ENCODE measurements around the gene MARS1.

The MARS1 gene

DNA sequence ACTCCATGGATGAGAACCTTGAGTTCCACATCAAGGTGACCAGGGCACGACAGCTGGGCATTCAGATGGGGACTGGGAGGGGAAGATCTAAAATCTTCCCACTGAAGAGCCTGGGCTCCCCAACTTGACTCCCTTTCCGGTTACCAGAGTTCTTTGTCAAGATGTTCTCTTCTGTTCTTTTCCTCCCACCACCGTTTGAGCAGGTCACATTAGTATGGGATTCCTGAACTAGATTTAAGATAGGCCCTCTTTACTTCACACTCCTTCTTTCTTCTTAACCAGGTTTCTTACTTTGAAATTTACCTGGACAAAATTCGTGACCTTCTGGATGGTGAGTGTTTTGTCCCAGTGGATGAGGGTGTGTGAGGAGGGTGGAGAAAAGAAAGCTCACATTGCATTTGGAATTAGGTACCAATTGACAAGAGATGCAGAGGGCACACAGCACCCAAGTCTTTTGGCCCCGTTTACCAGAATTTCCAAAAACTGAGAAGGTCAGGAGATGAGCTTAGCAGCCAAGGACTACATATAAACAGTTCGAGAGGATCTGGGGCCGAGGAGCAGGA, 76.4 kb downstream of the MARS1 start:
- no peaks in the 10 kb centered on the region for H4K20me1 ChIP-seq (ENCODE audit: insufficient read depth, low read length)
- H3K27me3 ChIP-seq (replicated peaks; ENCODE audit: insufficient read depth, low read length) = 0 out of 2 replicates have a peak, but pooled peaks cover 3% of the 10 kb centered on the region
- no peak for DNase-seq
- no peak overlapping the region for H3K9ac ChIP-seq (ENCODE audit: low read length)
- no peaks in the 10 kb centered on the region for H3K36me3 ChIP-seq (replicated peaks; ENCODE audit: insufficient read depth, low read length)
- H3K4me2 ChIP-seq (ENCODE audit: low read depth, low read length) = no peak overlapping the region
- H3K9me3 ChIP-seq (replicated peaks; ENCODE audit: insufficient read depth, low read length) = no peaks in the 10 kb centered on the region
- no peak overlapping the region for H3K27ac ChIP-seq (ENCODE audit: low read length)
- H3K4me3 ChIP-seq (ENCODE audit: low read length) = no peak overlapping the region
- H3K79me2 ChIP-seq (ENCODE audit: low read length) = no peaks in the 10 kb centered on the region
- H3F3A ChIP-seq (ENCODE audit: insufficient read depth, low read length) = no peaks in the 10 kb centered on the region
- H3K4me1 ChIP-seq (ENCODE audit: low read length) = no peaks in the 10 kb centered on the region
- TF ChIP-seq, protein P1, sequence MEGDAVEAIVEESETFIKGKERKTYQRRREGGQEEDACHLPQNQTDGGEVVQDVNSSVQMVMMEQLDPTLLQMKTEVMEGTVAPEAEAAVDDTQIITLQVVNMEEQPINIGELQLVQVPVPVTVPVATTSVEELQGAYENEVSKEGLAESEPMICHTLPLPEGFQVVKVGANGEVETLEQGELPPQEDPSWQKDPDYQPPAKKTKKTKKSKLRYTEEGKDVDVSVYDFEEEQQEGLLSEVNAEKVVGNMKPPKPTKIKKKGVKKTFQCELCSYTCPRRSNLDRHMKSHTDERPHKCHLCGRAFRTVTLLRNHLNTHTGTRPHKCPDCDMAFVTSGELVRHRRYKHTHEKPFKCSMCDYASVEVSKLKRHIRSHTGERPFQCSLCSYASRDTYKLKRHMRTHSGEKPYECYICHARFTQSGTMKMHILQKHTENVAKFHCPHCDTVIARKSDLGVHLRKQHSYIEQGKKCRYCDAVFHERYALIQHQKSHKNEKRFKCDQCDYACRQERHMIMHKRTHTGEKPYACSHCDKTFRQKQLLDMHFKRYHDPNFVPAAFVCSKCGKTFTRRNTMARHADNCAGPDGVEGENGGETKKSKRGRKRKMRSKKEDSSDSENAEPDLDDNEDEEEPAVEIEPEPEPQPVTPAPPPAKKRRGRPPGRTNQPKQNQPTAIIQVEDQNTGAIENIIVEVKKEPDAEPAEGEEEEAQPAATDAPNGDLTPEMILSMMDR (IDR thresholded peaks at IDR 0.05; ENCODE audit: low read length) = no peak
- TF ChIP-seq EZH2 (optimal IDR thresholded peaks at IDR 0.05; ENCODE audit: low read depth, low read length) (no peak), EZH2phosphoT487 (IDR thresholded peaks at IDR 0.05; ENCODE audit: low read length) (no peak)
- H2AFZ ChIP-seq (ENCODE audit: low read length) = no peak overlapping the region
- no peaks in the 10 kb centered on the region for H3K9me2 ChIP-seq (replicated peaks; ENCODE audit: insufficient read depth, low read length)
